Left ventricle myocardium inferior (tissue), 1 donor: Measurements from ENCODE around the gene CEND1. TPM values are rescaled to one million over a fixed set of nuclear protein-coding genes. Genes with fewer than 3 reads are reported as not detected.

ENCODE experiments used
- DNase-seq: peaks from one replicate; pipeline ENCODE4 v3.0.0-alpha.2; 2020
- H3K27ac ChIP-seq: fragments of 200-600 bp; replicated peaks from 2 replicates; pipeline ENCODE4 v1.8.0; 2021
- H3K27me3 ChIP-seq: fragments of 200-600 bp; 2 replicates; pipeline ENCODE4 v1.8.0; 2021; ENCODE audit warnings: low read depth
- H3K36me3 ChIP-seq: fragments of 200-600 bp; 2 replicates; pipeline ENCODE4 v1.8.0; 2021
- H3K4me1 ChIP-seq: fragments of 200-600 bp; 2 replicates; pipeline ENCODE4 v1.8.0; 2021
- H3K4me3 ChIP-seq: fragments of 200-600 bp; 2 replicates; pipeline ENCODE4 v1.8.0; 2021; ENCODE audit warnings: mild to moderate bottlenecking, moderate library complexity
- H3K9me3 ChIP-seq: fragments of 200-600 bp; replicated peaks from 2 replicates; pipeline ENCODE4 v1.8.0; 2021
- CTCF ChIP-seq: fragments of 200-600 bp; IDR thresholded peaks from 2 replicates; pipeline ENCODE4 v1.8.0; 2021; ENCODE audit warnings: antibody characterized with exemption, mild to moderate bottlenecking, borderline replicate concordance
- intact Hi-C: fragments of 100-400 bp; cut with micrococcal nuclease; formaldehyde crosslinking; loops from one replicate; pipeline ENCODE4 v1.11.0; 2022
- total RNA-seq: library from RNA; stranded (reverse); fragmentation: NEBNext Ultra II Directional; extraction: Animal tissue kit (Norgen Biotek cat#: 25700); gene quantifications from one replicate; pipeline ENCODE4 v1.2.1, GENCODE V29; 2021
- donor health status: DM: no; HTN: yes; CAD: no; lungs with severe emphysema.

The CEND1 gene
- total RNA-seq, 1 donor from 2014 or later, result not detected

GRCh38 chr11:821512-822371 lies 31.9 kb upstream of the CEND1 start:
- peak overlapping the region; percentile 91 for H3K4me3 ChIP-seq

GRCh38 chr11:820655-821511 lies 31.0 kb upstream of the CEND1 start:
- peaks cover 62% of the 10 kb centered on the region for H3K4me1 ChIP-seq
- DNase-seq, result peak; percentile 82
- TF ChIP-seq CTCF, result no peak
- intact Hi-C loops, result no loop called here
- H3K27ac ChIP-seq, result peak overlapping the region; percentile 99
- peaks cover 42% of the 10 kb centered on the region for H3K36me3 ChIP-seq
- H3K9me3 ChIP-seq, result no peaks in the 10 kb centered on the region
- H3K27me3 ChIP-seq, result no peaks in the 10 kb centered on the region
- H3K4me3 ChIP-seq, result peak overlapping the region; percentile 91

More at GRCh38 chr11:821512-822371, 31.9 kb upstream of the CEND1 start:
- peaks cover 71% of the 10 kb centered on the region for H3K4me1 ChIP-seq
- H3K9me3 ChIP-seq, result no peaks in the 10 kb centered on the region
- no peak for TF ChIP-seq CTCF
- H3K27me3 ChIP-seq, result no peaks in the 10 kb centered on the region
- peaks cover 43% of the 10 kb centered on the region for H3K36me3 ChIP-seq
- intact Hi-C loops, result no loop called here
- H3K27ac ChIP-seq, result peak overlapping the region; percentile 99
- no peak for DNase-seq

GRCh38 chr11:819943-820649 lies 30.2 kb upstream of the CEND1 start:
- Histone ChIP-seq H3K9me3 (no peaks in the 10 kb centered on the region), H3K27me3 (no peaks in the 10 kb centered on the region), H3K4me3 (peak overlapping the region; percentile 91), H3K27ac (peak overlapping the region; percentile 99), H3K4me1 (peaks cover 55% of the 10 kb centered on the region), H3K36me3 (peaks cover 34% of the 10 kb centered on the region)
- DNase-seq, result peak; percentile 90
- TF ChIP-seq CTCF, result no peak
- intact Hi-C loops, result no loop called here

GRCh38 chr11:819129-819931 lies 29.4 kb upstream of the CEND1 start:
- Histone ChIP-seq H3K36me3 (peaks cover 29% of the 10 kb centered on the region), H3K27me3 (no peaks in the 10 kb centered on the region), H3K4me3 (peak overlapping the region; percentile 91), H3K4me1 (peaks cover 53% of the 10 kb centered on the region), H3K9me3 (no peaks in the 10 kb centered on the region), H3K27ac (peak overlapping the region; percentile 99)
- peak; percentile 95 for DNase-seq
- intact Hi-C loops, result no loop called here
- TF ChIP-seq CTCF, result peak; percentile 41
